K562 (cell line): ENCODE measurements around the gene GJA5. TPM values are rescaled to one million over a fixed set of nuclear protein-coding genes. Genes with fewer than 3 reads are reported as not detected.

Experiments used
- polyA plus RNA-seq, 8 experiments: library from polyadenylated mRNA; depleted of rRNA in 4 of 8; stranded (reverse) in 5 of 8; unstranded in 3 of 8; fragments of >200 nt; fragmentation: Nextera tagmentation in 2 of 8; fragmentation: Illumina TruSeq in 1 of 8; extraction: Ambion mirVana in 2 of 8; extraction: Trizol in 1 of 8; gene quantifications; 2 replicates each; pipeline versions ENCODE4 v1.2.1 to v1.2.3, GENCODE V29; 2011 to 2014; ENCODE audit warnings: inconsistent platforms in 1 of 8, missing spikeins in 1 of 8
- total RNA-seq, 7 experiments: library from RNA; depleted of rRNA in 6 of 7; stranded (reverse); fragments of >200 nt in 6 of 7; fragmentation: Illumina TruSeq in 2 of 7; extraction: Trizol in 2 of 7; gene quantifications; 2 replicates each; pipeline versions ENCODE4 v1.2.1 to v1.2.3, GENCODE V29; 2011 to 2021; ENCODE audit warnings: low replicate concordance in 1 of 7

Gene GJA5
- total and polyA plus RNA-seq, 9 of the 15 experiments (the other 6 are each of a cell fraction or from before 2014, with no cell fraction given), result 0.07 TPM; not detected in 7

Other genes starting within 250 kb of the GJA5 start
- 1.2 and 1.8 TPM in 2 replicates for gene BCL9, start 219.1 kb downstream of the GJA5 start, total RNA-seq (2014; rRNA removed)
- gene BCL9, start 219.1 kb downstream of the GJA5 start, total RNA-seq (2014; rRNA removed; fragmentation: Illumina TruSeq; extraction: Trizol), result 1.9 and 2.0 TPM in 2 replicates
- gene BCL9, start 219.1 kb downstream of the GJA5 start, total RNA-seq (2015; rRNA removed; fragmentation: Illumina TruSeq; extraction: Trizol), result 1.5 and 1.7 TPM in 2 replicates
- gene BCL9, start 219.1 kb downstream of the GJA5 start, total RNA-seq (2021), result 8.4 and 8.9 TPM in 2 replicates
- gene BCL9, start 219.1 kb downstream of the GJA5 start, polyA plus RNA-seq (2011; rRNA removed), result 1.4 and 2.0 TPM in 2 replicates
- gene BCL9, start 219.1 kb downstream of the GJA5 start, polyA plus RNA-seq (2014; fragmentation: Illumina TruSeq; extraction: Trizol), result 4.6 and 5.4 TPM in 2 replicates
- gene BCL9, start 219.1 kb downstream of the GJA5 start, polyA plus RNA-seq (2014; fragmentation: Nextera tagmentation; extraction: Ambion mirVana), result under 1 TPM; 0.17 to 0.59 TPM
- gene BCL9, start 219.1 kb downstream of the GJA5 start, polyA plus RNA-seq (2014; rRNA removed), result 2.3 and 4.3 TPM in 2 replicates
- 0.05 and 0.49 TPM in 2 replicates for gene ACP6, start 90.1 kb downstream of the GJA5 start, total RNA-seq (2014; rRNA removed)
- gene ACP6, start 90.1 kb downstream of the GJA5 start, total RNA-seq (2014; rRNA removed; fragmentation: Illumina TruSeq; extraction: Trizol), result 0.16 and 0.58 TPM in 2 replicates
- 0.22 and 0.57 TPM in 2 replicates for gene ACP6, start 90.1 kb downstream of the GJA5 start, total RNA-seq (2015; rRNA removed; fragmentation: Illumina TruSeq; extraction: Trizol)
- 0.49 and 0.60 TPM in 2 replicates for gene ACP6, start 90.1 kb downstream of the GJA5 start, total RNA-seq (2021)
- 0.38 and 0.79 TPM in 2 replicates for gene ACP6, start 90.1 kb downstream of the GJA5 start, polyA plus RNA-seq (2011; rRNA removed)
- gene ACP6, start 90.1 kb downstream of the GJA5 start, polyA plus RNA-seq (2014; fragmentation: Illumina TruSeq; extraction: Trizol), result 0.60 and 0.91 TPM in 2 replicates
- gene ACP6, start 90.1 kb downstream of the GJA5 start, polyA plus RNA-seq (2014; fragmentation: Nextera tagmentation; extraction: Ambion mirVana), result under 1 TPM; 0.15 to 0.37 TPM
- gene ACP6, start 90.1 kb downstream of the GJA5 start, polyA plus RNA-seq (2014; rRNA removed), result 0.34 and 1.4 TPM in 2 replicates
- not detected in 2 replicates for gene GJA8, start 142.2 kb upstream of the GJA5 start, total RNA-seq (2014; rRNA removed)
- not detected in 2 replicates for gene GJA8, start 142.2 kb upstream of the GJA5 start, total RNA-seq (2014; rRNA removed; fragmentation: Illumina TruSeq; extraction: Trizol)
- gene GJA8, start 142.2 kb upstream of the GJA5 start, total RNA-seq (2015; rRNA removed; fragmentation: Illumina TruSeq; extraction: Trizol), result not detected in 2 replicates
- gene GJA8, start 142.2 kb upstream of the GJA5 start, total RNA-seq (2021), result not detected in 2 replicates
- gene GJA8, start 142.2 kb upstream of the GJA5 start, polyA plus RNA-seq (2011; rRNA removed), result not detected in 2 replicates
- not detected in 2 replicates for gene GJA8, start 142.2 kb upstream of the GJA5 start, polyA plus RNA-seq (2014; fragmentation: Illumina TruSeq; extraction: Trizol)
- not detected for gene GJA8, start 142.2 kb upstream of the GJA5 start, polyA plus RNA-seq (2014; fragmentation: Nextera tagmentation; extraction: Ambion mirVana)
- gene GJA8, start 142.2 kb upstream of the GJA5 start, polyA plus RNA-seq (2014; rRNA removed), result not detected in 2 replicates
- 16.5 and 17.1 TPM in 2 replicates for gene GPR89B, start 167.8 kb upstream of the GJA5 start, total RNA-seq (2014; rRNA removed)
- gene GPR89B, start 167.8 kb upstream of the GJA5 start, total RNA-seq (2014; rRNA removed; fragmentation: Illumina TruSeq; extraction: Trizol), result 27.9 and 31.4 TPM in 2 replicates
- 24.5 and 28.6 TPM in 2 replicates for gene GPR89B, start 167.8 kb upstream of the GJA5 start, total RNA-seq (2015; rRNA removed; fragmentation: Illumina TruSeq; extraction: Trizol)
- gene GPR89B, start 167.8 kb upstream of the GJA5 start, total RNA-seq (2021), result 17.6 and 19.0 TPM in 2 replicates
- 37.4 and 39.3 TPM in 2 replicates for gene GPR89B, start 167.8 kb upstream of the GJA5 start, polyA plus RNA-seq (2011; rRNA removed)
- 16.7 and 19.6 TPM in 2 replicates for gene GPR89B, start 167.8 kb upstream of the GJA5 start, polyA plus RNA-seq (2014; fragmentation: Illumina TruSeq; extraction: Trizol)
- gene GPR89B, start 167.8 kb upstream of the GJA5 start, polyA plus RNA-seq (2014; fragmentation: Nextera tagmentation; extraction: Ambion mirVana), result 10 to 100 TPM in 1 of 2 experiments, 1 to 10 TPM in 1; 9.3 to 12.2 TPM
- 24.1 and 30.3 TPM in 2 replicates for gene GPR89B, start 167.8 kb upstream of the GJA5 start, polyA plus RNA-seq (2014; rRNA removed)